GOT3 (cell line): Measurements from ENCODE around the gene IFT20.
"Not testable (repeated sequence)": the region's sequence is repeated elsewhere in the genome, so short reads cannot be mapped to it uniquely, and the experiment has no call there.

ENCODE experiments used
- DNase-seq: peaks from one replicate; lab custom pipeline; 2025; ENCODE audit warnings: mixed read lengths; lab: John Stamatoyannopoulos, UW

The IFT20 gene

GRCh38 chr17:28315846-28316705 is 19.2 kb downstream of the IFT20 start:
- DNase-seq, result no peak

GRCh38 chr17:28313841-28314240 is 21.4 kb downstream of the IFT20 start:
- DNase-seq, result no peak

- DNase-seq, result no peak
These were observed 28.3 kb downstream of the IFT20 start for GRCh38 chr17:28306954-28307401.

GRCh38 chr17:28298449-28298848 is 36.8 kb downstream of the IFT20 start:
- no peak for DNase-seq

GRCh38 chr17:28295677-28296578 is 39.3 kb downstream of the IFT20 start:
- no peak for DNase-seq

- DNase-seq, result no peak
These were observed 41.3 kb downstream of the IFT20 start for GRCh38 chr17:28293994-28294393.

- DNase-seq, result not testable (repeated sequence)
These were observed 42.4 kb downstream of the IFT20 start for GRCh38 chr17:28292878-28293277.

- DNase-seq, result no peak
These were observed 43.4 kb downstream of the IFT20 start for GRCh38 chr17:28291780-28292330.

GRCh38 chr17:28290703-28291102 is 44.6 kb downstream of the IFT20 start:
- no peak for DNase-seq

GRCh38 chr17:28285965-28286364 is 49.3 kb downstream of the IFT20 start:
- no peak for DNase-seq

GRCh38 chr17:28282596-28282995 is 52.7 kb downstream of the IFT20 start:
- no peak for DNase-seq

GRCh38 chr17:28280826-28281225 is 54.4 kb downstream of the IFT20 start:
- no peak for DNase-seq

- DNase-seq, result no peak
These were observed 55.9 kb downstream of the IFT20 start for GRCh38 chr17:28279411-28279810.
